SU-DHL-6 (cell line): Measurements from ENCODE around the gene SLC24A2.

Experiments used
- H2AFZ ChIP-seq: fragments of 200-600 bp; sonication (generic); 2 replicates; pipeline ENCODE4 v1.6.1; 2014; ENCODE audit warnings: low read depth, mild to moderate bottlenecking, moderate library complexity, mixed read lengths, antibody characterized with exemption, low read length; ENCODE audit not compliant: severe bottlenecking
- H3F3A ChIP-seq: fragments of 200-600 bp; shearing (Covaris generic); 2 replicates; pipeline ENCODE4 v1.6.0; 2016; ENCODE audit warnings: antibody characterized with exemption, mild to moderate bottlenecking; ENCODE audit not compliant: insufficient read depth
- H3K27ac ChIP-seq: fragments of 200-600 bp; sonication (generic); 2 replicates; pipeline ENCODE4 v1.5.1; 2016; ENCODE audit warnings: low read depth, mild to moderate bottlenecking, low read length, moderate library complexity, mixed read lengths
- H3K27me3 ChIP-seq: fragments of 200-600 bp; sonication (generic), shearing (Covaris generic); 2 replicates; pipeline ENCODE4 v1.6.0; 2014; ENCODE audit warnings: mild to moderate bottlenecking, low read length
- H3K36me3 ChIP-seq: fragments of 200-600 bp; sonication (generic); 2 replicates; pipeline ENCODE4 v1.6.1; 2014; ENCODE audit warnings: mild to moderate bottlenecking, low read length, mixed read lengths
- H3K4me2 ChIP-seq: fragments of 300-600, 200-600 bp; shearing (Covaris generic), sonication (generic); 2 replicates; pipeline ENCODE4 v1.6.0; 2014; ENCODE audit warnings: low read length, low read depth, mild to moderate bottlenecking; ENCODE audit not compliant: poor library complexity, severe bottlenecking
- H3K4me3 ChIP-seq: fragments of 200-600 bp; sonication (generic); 2 replicates; pipeline ENCODE4 v1.5.1; 2014; ENCODE audit warnings: antibody characterized with exemption, low read length, mild to moderate bottlenecking, mixed read lengths; ENCODE audit not compliant: insufficient read depth, poor library complexity, severe bottlenecking
- H3K79me2 ChIP-seq: fragments of 200-600 bp; sonication (generic); 2 replicates; pipeline ENCODE4 v1.6.1; 2014; ENCODE audit warnings: mild to moderate bottlenecking, low read length, moderate library complexity; ENCODE audit not compliant: insufficient read depth
- H3K9ac ChIP-seq: fragments of 200-600 bp; sonication (generic); 2 replicates; pipeline ENCODE4 v1.7.0; 2014; ENCODE audit warnings: mild to moderate bottlenecking, low read length
- H3K9me2 ChIP-seq: fragments of 200-600 bp; sonication (generic); replicated peaks from 2 replicates; pipeline ENCODE4 v1.6.1; 2014; ENCODE audit warnings: low read length; ENCODE audit not compliant: insufficient read depth
- H3K9me3 ChIP-seq: fragments of 200-600 bp; sonication (generic); 2 replicates; pipeline ENCODE4 v1.6.1; 2014; ENCODE audit warnings: low read length, mixed read lengths; ENCODE audit not compliant: insufficient read depth
- H4K20me1 ChIP-seq: fragments of 200-600 bp; sonication (generic); 2 replicates; pipeline ENCODE4 v1.6.1; 2014; ENCODE audit warnings: low read depth, mild to moderate bottlenecking, antibody characterized with exemption, low read length, moderate library complexity, mixed read lengths
- EZH2phosphoT487 ChIP-seq: fragments of 200-600 bp; sonication (generic), shearing (Covaris generic); conservative IDR thresholded peaks from 2 replicates; pipeline ENCODE4 v1.6.1; 2018; ENCODE audit warnings: mild to moderate bottlenecking, antibody characterized with exemption, low read length, moderate library complexity, mixed read lengths
- TF ChIP-seq, protein P1 (sequence below): fragments of 200-600 bp; sonication (generic); IDR thresholded peaks from one replicate; pipeline ENCODE4 v1.5.1; 2017; ENCODE audit warnings: antibody characterized with exemption, mild to moderate bottlenecking, low read length, moderate library complexity; ENCODE audit not compliant: insufficient read depth, poor library complexity, severe bottlenecking

SLC24A2 gene

DNA sequence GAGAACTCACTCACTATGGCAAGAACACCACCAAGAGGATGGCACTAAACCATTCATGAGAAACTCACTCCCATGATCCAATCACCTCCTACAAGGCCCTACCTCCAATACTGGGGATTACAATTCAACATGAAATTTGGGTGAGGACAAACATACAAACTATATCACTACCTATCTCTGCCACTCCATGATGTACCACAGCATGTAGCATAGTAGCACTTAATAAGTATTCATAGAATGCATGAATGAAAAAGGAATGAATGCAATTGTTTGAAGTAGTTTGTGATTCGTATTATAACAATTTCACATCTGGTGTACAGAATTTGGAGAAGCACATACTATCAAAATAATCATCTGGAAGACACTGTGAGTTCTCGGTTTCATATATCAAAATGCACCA lies 27.9 kb upstream of the SLC24A2 start:
- Histone ChIP-seq H3K9ac (no peak overlapping the region), H3K4me2 (no peak overlapping the region), H3F3A (no peaks in the 10 kb centered on the region), H2AFZ (no peak overlapping the region), H3K36me3 (no peaks in the 10 kb centered on the region), H3K27me3 (no peaks in the 10 kb centered on the region), H3K4me3 (no peak overlapping the region), H3K27ac (no peak overlapping the region), H3K9me3 (no peaks in the 10 kb centered on the region), H3K79me2 (no peaks in the 10 kb centered on the region), H3K9me2 (no peaks in the 10 kb centered on the region; the same call in 1 of the 2 replicates), H4K20me1 (no peaks in the 10 kb centered on the region)
- TF ChIP-seq EZH2phosphoT487 = no peak
- TF ChIP-seq, protein P1, sequence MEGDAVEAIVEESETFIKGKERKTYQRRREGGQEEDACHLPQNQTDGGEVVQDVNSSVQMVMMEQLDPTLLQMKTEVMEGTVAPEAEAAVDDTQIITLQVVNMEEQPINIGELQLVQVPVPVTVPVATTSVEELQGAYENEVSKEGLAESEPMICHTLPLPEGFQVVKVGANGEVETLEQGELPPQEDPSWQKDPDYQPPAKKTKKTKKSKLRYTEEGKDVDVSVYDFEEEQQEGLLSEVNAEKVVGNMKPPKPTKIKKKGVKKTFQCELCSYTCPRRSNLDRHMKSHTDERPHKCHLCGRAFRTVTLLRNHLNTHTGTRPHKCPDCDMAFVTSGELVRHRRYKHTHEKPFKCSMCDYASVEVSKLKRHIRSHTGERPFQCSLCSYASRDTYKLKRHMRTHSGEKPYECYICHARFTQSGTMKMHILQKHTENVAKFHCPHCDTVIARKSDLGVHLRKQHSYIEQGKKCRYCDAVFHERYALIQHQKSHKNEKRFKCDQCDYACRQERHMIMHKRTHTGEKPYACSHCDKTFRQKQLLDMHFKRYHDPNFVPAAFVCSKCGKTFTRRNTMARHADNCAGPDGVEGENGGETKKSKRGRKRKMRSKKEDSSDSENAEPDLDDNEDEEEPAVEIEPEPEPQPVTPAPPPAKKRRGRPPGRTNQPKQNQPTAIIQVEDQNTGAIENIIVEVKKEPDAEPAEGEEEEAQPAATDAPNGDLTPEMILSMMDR = no peak

DNA sequence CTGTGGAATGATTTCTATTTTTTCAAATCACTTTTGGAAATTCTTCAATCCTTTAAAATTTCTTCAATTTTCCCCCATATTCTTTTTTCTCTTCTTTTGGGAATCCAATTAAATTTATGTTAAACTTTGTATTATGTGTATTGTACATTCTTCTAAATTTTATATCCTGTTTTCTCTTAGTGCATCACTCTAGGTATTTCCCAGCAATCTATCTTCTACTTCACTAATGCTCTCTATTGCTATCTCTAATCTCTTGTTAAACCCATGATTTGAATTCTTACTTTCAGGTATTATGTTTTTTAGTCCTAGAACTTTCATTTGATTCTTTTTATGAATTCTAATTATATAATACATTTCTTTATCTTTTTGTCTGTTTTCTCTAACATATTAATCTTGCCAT lies 23.4 kb upstream of the SLC24A2 start:
- Histone ChIP-seq H4K20me1 (no peaks in the 10 kb centered on the region), H3K9ac (no peak overlapping the region), H3F3A (no peaks in the 10 kb centered on the region), H3K9me3 (no peaks in the 10 kb centered on the region), H3K79me2 (no peaks in the 10 kb centered on the region), H2AFZ (no peak overlapping the region), H3K9me2 (no peaks in the 10 kb centered on the region), H3K27me3 (no peaks in the 10 kb centered on the region), H3K27ac (no peak overlapping the region), H3K4me2 (no peak overlapping the region), H3K36me3 (no peaks in the 10 kb centered on the region), H3K4me3 (no peak overlapping the region)
- TF ChIP-seq, protein P1 = no peak
- TF ChIP-seq EZH2phosphoT487 = no peak

DNA sequence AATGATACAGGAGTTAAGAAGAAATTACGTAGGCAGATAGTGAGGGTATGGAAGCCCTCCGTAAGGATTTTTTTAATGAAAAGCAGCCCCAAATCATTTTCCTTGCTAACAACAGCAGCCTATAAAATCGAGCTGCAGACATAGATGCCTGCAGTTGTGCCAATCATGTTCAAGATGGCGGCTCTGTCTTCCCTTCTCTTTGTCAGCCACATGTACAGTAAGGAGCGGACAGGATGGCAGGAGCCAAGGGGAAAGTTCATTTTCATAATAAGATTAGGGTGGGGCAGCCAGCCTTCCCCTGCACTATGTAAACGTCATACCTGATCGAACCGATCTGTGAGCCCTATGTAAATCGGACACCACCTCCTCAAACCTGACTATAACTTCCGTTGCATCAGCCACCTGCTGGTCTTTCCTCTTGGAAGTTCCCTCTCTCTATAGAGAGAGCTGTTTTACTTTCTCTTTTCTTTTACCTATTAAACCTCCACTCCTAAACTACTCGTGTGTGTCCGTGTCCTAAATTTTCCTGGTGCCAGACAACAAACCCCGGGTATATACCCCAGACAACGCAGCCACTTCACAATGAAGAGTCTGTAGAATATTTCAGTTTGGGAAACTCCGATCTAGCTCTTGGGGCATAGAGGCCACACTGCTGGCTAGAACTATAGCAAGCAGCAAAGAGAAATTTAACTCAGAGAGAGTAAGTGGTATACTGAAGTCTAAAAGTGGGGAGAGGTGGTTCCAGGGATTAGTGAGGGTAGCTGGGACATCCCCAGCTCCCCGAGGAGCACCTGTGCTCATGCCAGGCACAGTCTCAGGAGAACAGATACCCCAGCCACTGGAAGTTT lies 20.8 kb upstream of the SLC24A2 start:
- no peaks in the 10 kb centered on the region for H3K9me3 ChIP-seq
- no peaks in the 10 kb centered on the region for H3K36me3 ChIP-seq
- no peaks in the 10 kb centered on the region for H3K79me2 ChIP-seq
- no peak overlapping the region for H2AFZ ChIP-seq
- H3K27ac ChIP-seq = no peak overlapping the region
- no peak for TF ChIP-seq EZH2phosphoT487
- TF ChIP-seq, protein P1 = no peak
- no peaks in the 10 kb centered on the region for H3K9me2 ChIP-seq
- no peaks in the 10 kb centered on the region for H3F3A ChIP-seq
- H3K4me2 ChIP-seq = no peak overlapping the region
- no peak overlapping the region for H3K9ac ChIP-seq
- H3K27me3 ChIP-seq = no peaks in the 10 kb centered on the region
- no peak overlapping the region for H3K4me3 ChIP-seq
- no peaks in the 10 kb centered on the region for H4K20me1 ChIP-seq
